HG03045 (cell line): ENCODE measurements around the gene SSR2.
"Not testable (repeated sequence)": the region's sequence is repeated elsewhere in the genome, so short reads cannot be mapped to it uniquely, and the experiment has no call there.

Source experiments
- ATAC-seq: cut with Tn5 transposase; IDR thresholded peaks from one replicate; pipeline ENCODE4 v1.9.1; 2021; ENCODE audit warnings: mild to moderate bottlenecking, moderate library complexity; ENCODE audit not compliant: unreplicated experiment

Gene SSR2

DNA sequence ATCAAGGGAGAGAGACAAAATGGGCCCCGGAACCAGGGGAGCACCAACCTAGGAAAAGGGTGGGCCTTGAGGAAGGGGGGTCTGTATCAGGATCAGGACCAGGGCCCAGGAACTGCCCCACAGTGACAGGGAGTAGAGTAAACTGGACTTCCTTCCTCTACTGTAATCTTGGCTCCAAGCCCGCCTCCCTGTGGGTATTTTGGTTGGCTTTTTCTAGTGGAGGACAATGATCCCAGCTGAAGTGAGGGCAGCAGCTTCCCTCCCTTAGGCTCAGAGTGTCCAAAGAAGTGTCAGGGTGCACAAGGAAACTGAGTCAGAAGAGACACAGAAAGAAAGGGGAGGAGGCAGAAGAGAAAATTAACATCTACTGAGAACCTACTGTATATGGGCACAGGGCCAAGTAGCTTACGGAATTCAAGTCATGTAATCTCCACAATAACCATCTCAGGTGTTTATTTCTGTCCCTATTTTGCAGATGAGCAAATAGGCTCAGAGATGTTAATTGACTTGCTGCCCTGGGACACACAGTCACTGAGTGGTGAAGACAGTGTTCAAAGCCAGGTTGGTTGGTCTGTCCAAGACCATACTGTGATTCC lies 28.0 kb upstream of the SSR2 start:
- no peak for ATAC-seq

DNA sequence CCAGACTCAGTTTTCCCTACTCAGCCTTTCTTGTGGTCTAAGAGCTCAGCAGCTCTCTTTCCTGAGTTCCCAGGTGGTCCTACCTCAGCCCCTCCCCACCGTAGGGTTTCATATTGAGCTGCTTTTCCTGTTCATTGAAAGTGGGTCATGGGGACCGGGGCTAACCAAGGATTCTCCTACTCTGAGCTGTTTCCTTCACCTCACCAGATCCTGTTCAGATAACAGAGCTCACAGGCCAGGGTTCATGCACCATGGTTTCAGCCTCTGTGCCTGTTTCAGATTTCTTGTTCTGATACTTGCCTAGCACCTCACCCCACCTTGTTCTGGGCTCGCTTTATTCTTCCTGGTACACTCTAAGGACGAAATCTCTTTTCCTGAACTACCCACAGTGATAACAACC lies 24.3 kb upstream of the SSR2 start:
- ATAC-seq, result no peak

DNA sequence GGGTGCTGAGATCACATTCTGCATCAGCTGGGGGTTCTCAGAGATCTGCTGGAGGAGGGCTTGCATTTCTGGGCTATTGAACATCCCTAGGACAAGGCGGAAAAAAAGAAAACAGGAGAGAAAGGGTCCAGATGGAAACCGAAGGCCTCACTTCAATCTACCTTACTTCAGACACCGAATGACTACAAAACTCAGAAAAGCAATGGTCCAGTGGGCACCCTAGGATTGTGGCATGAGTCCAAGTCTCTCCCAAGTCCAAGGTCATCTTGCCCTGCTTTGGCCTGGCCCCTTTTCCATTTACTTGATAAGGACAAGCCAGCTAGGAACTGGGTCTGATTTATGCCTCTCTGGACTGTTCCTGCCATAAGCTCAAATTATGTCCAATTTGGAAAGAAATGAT lies 22.1 kb upstream of the SSR2 start:
- no peak for ATAC-seq

DNA sequence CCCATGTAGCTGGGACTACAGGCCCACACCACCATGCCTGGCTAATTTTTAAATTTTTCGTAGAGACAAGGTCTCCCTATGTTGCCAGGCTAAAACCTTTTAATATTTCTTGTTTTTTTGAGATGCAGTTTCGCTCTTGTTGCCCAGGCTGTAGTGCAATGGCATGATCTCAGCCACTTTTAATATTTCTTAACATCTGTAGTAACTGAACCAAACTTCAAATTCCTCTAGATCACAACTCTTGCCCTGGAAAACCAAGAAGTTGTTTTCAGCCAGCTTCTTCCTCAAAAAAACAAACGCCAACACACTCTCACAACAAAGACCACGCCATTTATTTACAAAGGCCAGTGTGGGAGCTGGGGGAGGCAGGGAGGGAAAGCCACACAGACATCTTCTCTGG lies 14.2 kb upstream of the SSR2 start:
- ATAC-seq, result not testable (repeated sequence)

DNA sequence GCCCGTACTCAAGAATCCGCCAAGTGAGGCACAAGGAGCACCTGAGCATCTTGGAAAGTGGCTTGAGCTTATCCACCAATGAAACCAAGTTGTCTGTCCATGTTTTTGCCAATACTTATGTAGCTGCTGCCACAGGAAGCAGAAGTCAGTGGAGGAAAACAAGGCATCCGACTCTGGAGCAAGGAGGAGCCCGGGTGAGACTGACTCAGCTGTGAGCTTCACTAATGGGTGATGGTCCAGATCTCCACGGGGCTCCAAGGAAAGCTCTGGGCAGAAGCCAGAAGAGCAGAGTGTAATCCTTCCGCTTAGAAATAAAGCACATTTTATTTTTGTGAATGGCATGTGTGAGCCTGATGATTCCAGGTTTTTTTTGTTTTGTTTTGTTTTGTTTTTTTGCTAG lies 12.3 kb upstream of the SSR2 start:
- no peak for ATAC-seq

DNA sequence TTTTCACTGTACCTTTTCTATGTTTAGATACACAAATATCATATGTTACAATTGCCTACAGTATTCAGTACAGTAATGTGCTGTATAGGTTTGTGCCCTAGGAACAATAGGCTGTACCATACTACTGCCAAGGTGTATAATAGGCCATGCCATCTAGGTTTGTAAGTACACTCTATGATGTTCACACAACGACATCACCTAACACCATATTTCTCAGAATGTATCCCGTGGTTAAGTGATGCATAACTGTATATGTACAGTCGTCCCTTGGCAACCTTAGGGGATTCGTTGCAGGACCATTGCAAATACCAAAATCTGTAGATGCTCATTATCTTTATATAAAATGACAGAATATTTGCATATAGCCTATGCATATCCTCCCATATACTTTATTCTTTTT lies 5.8 kb upstream of the SSR2 start:
- ATAC-seq, result no peak

DNA sequence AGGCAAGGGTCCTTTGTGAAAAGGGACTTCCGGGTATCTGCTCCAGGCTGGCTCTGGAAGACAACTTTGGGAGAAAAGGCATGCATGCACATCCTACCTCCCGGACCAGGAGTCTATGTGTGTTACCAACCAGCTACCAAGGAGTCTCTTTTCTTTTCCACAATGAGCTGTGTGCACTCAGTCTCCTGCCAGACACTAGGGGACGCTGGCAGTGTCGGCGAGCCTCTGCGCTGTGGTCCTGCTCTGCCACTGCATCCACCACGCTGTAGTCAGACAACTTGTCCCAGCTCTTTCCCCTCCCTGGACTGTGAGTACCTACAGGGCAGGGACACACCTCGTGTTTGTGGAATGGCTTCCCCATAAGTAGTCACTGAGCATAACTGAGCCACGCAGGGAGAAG lies 5.1 kb upstream of the SSR2 start:
- no peak for ATAC-seq

DNA sequence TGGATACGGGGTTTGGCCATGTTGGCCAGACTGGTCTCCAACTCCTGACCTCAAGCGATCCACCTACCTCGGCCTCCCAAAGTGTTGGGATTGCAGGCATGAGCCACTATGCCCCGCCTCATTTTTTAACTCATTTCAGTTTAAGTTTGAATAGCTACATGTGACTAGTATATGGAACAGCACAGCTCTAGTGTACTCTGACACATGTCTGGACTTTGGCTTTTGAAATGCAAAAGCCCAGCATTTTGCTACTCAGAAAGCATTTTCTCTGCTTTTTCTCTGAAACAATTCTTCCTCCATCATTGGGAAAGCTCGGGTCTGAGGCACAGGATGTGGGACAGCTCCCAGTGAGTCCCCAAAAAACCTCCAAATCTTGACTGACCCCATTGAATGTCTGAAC lies 4.0 kb upstream of the SSR2 start:
- ATAC-seq, result no peak

DNA sequence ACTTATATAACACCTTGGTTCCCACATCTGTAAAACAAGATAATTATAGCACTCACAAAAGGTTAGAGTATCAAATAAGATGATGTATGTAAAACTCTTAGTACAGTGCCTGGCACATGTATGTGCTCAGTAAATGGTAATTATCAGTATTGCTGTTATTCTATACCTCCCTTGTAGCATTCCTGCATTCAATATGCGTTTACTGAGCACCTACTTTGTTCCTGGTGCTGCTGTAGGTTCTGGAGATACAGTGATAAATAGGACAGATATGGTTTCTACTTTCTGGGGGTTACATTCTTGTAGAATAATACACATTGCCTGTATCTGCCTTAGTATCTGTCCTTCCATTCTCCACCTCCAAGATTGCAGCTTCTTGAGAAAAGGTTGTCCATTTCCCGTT lies 1.2 kb upstream of the SSR2 start:
- ATAC-seq, result no peak

DNA sequence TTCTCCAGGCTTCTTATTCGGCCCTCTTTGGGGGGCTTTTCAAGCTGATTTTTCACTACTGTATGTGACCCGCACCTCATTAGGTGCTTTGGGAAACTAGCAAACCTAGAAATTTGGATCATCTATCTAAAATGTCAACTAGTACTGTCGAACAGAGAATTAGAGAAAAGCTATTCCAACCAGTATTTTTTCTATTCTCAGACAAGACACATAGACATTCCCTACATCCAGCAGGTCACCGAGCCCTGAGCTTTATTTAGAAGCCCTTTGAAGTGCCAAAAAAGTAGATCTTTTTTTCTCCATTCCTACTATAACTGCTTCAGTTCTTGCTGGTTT lies 310 bp upstream of the SSR2 start:
- ATAC-seq, result no peak

DNA sequence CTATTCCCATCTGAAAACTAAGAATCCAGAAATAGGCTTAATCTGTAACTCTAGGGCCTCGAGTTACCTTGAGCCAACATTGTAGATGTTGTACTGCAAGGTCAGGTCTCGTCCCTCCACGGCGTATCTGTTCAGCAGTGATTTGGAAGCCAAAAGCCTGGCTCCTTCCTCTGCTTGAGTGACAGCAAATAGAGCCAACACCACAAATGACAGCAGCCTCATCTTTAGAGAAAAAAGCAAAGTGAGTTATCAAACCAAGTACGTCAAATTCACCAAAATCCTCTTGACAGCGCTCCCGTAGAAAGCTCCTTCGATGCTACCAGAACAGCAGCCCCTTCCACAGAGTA lies 832 bp downstream of the SSR2 start:
- no peak for ATAC-seq

DNA sequence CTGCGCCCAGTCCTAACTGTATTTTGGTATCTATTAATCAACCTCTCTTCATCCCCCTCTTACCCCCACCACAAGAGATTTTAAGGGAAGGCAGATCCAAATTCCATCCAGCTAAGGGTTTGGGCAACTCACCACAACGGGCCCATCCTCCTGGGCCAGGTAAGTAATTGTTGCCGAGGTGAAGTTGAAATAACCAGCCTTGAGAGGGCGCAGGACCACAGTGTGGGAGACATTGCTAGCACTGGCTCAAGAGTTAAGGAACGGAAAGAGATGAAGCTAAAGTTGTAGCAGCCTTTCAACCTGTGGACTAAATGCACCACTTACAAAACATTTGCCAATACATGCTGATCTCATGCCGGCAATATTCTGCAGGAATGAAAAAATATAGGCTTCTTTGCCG lies 5.9 kb downstream of the SSR2 start:
- no peak for ATAC-seq

DNA sequence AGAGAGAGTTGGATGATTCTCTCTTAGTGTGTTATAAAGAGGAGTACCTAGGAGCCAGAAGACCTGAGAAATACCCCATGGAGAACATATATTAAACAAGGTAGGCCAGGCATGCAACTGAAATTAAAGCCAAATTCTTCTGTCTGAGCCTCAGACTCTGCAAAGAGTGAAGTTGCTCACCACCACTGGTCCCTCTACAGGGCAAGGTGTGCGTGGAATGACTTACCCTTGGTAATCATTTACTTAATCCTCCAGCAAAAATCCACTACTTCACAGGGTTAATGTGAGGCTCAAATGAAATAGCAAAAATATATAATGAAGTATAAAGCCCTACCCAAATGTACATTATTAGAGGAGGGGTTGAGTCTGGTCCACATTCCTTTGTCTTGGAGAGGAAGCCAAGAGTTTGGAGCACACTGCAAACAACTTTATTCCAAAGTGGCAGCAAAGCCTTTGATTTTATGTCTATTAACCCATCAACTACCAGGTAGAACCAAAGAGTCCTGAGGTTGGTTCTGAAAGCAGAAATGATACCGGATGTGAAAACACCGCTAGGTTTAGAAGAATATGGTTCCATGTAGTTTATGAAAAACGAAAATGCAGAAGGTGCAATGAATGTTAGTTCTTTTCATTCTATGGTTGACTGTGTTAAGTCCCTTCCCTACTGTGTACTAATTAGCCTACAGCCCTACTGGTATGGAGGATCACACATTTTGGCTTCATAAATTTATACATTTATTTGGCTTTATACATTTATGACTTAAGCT lies 8.5 kb downstream of the SSR2 start:
- no peak for ATAC-seq

DNA sequence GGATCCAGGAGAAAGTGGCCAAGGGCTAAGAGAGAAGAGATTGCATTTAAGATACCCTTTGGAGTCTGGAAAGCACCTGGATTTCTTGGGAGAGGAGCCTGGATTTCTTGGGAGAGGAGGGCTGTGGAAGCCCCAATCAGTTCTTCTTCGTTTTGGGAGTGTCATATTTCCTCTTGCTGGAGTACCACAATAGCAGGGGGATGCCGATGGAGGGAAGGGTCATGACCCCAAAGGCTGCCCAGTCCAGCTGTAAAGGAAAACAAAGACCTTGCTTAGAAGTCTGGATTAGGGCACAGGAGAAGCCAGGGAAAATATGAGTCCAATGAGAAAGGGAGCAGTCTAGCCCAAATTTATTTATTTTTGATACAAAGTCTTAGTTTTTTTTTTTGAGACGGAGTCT lies 11.3 kb downstream of the SSR2 start:
- no peak for ATAC-seq

DNA sequence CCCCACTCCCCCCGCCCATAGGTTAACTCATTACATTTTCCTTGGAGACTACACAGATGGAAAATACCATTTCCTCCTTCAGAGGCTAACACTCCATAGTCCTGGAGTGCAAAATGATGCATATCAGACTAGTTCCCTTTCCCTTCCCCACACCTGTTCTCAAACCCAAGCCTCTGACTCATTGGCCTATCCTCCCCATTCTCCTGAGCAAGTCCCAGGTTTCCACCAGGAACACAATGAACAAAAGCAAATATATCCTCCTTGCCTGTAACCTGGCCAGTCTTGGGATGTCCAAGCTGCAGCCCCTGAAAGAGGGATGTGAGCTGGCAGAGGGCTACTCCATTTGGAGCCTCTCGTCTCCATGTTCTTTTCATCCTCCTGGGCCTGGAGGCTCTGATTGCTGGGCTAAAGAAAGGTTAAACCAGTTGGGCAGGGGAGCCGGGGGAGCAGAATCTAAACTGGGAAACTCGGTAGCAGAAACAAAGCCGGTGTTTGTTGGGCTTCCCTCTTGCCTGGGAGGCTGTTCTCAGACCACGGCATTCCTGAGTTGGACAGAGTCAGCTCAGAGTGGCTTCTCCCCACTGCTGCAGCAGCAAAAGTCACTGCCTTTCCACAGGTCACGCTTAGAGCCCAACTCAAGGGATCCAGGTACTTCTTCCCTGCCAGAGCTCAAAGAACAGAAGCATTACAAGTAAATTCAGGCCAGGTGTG lies 13.9 kb downstream of the SSR2 start:
- ATAC-seq, result no peak

DNA sequence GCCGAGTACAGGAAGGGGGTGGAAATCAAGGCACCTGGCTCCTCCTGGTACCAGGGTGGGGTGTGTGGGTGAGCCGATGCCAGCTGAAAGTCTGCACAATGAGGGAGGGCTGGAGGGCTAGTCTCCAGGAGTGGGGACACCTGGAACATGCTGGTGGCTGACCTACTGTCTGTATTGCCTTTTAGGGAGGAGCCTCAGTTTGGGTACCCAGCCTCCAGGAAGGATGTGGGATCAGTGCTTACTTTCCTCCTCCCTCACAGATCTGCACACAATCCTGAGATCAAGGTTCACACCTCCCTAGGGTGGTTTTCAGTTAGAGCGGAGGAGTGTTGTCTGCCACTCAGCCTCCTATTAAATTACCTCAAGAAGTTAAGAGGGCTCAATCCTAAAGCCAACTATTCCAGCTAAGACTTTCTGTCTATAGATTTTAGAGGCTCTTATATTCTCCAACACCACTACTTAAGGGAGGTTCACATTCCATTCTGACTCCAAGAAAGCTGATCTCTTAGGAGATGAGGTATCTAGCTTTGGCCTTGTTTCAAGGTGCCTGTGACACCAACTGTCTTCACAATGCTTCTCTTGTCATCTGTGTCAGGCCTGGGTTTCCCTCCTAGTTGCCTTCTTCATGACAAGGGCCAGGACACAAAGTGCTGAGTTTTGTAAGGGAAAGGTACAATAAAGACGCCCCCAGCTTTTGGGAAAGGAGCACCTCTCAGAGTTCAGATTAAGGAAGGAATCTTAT lies 15.7 kb downstream of the SSR2 start:
- ATAC-seq, result no peak

DNA sequence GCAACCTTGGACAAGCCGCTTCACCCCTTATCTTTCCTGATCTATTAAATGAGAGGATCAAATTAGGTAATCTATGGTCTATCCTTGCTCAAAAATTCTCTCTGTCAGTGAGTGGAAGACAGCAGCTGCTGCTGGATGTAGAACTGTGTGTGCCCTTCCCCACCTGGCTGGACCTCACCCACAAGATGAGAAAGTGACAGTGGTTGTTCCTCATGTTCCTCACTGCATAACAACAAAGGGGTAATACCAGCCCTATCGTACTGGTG lies 16.9 kb downstream of the SSR2 start:
- no peak for ATAC-seq

DNA sequence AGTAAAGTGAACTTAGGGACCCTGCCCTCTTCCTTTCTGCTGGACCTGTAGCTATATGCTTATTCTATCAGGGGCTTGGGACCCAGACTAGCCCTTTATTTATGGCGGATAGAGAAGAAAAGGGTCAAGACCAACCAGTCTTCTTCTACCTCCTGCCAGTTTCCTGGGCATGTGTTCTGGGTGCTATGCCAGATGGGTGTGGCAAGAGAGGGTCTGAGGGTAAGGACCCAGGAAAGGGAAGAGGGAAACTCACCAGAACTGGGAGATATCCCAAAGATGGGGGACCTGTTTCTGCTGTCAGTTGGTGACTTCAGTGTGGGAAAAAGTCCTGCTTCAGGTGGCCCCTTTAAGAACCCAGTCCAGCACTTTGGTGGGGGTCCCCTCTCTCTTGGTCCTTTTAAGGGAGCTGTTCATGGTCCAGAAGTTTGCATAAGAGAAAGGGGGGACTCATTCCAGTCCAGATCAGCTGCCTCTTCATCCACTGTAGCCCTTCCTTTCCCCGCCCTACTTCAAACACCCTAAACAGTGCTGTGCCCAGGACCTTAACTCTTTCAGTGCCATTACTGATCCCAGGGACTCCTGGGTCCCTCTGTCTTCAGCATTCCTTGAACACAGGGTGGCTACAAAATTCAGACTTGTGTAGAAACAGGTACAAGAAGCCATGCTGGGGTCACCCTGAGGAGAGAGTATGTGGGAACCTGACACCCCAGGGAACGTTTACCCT lies 18.4 kb downstream of the SSR2 start:
- no peak for ATAC-seq

DNA sequence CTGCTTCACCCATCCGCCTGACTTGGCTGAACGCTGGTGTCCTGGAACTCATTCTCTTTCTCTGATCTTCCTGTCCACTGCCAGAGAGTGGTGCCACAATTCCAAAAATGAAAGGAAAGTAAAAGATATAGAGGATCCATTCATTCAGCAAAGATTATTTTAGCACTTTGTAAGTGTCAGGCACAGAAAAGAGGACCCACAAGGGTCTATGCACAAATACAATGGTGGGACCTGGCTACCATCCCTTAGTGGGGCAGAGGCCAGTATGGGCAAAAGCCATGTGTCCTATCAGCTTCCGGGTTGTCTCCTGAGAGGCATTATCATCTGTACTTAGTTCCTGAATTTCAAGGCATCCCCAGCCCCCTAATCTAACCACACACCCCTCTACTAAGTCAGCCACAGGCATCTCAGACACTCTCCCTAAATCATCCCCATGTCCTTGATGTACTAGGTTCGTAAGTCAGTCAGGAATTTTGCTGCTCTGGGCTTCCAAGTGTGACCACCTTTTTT lies 19.0 kb downstream of the SSR2 start:
- no peak for ATAC-seq

DNA sequence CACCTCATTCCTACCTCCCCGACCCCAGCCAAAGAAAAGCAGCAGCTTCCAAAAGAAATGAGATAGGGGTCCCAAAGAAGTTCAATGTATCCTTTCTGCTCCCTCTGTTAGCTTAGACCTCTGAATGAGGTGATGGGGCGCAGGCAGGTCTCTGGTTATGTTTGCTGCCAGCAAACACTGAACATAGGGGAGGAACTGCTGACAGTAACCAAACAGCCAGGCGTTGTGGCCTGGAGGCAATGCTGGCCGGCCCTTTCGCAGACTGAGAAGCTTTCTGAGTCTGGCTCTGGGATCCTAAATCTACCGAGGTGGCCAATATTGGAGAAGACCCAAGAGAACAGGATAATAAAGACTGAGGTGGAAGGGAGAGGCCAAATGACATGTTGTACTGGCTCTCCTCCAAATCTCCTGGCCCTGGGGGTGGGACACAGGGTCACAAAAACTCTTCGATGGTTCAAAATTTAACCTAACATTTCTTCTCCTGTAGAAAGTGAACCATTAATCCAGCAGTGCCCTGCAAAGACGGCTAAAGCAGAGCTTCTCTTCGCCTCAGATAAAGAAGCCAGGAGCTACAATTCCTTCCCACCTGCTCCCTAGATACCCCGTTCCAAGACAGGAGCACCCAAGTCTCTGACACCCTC lies 19.6 kb downstream of the SSR2 start:
- no peak for ATAC-seq

DNA sequence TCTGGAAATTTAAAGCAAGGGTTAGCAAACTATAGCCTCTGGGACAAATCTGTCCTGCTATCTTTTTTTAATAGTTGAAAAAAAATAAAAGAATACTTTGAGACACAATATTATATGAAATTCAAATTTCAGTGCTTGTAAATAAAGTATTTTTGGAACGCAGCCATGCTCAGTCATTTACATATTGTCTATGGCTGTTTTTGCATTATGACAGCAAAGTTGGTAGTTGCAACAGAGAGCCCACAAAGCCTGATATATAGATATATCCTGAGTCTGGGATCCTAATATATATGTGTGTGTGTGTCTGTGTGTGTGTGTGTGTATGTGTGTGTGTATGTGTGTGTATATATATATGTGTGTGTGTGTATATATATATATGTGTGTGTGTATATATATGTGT lies 20.8 kb downstream of the SSR2 start:
- no peak for ATAC-seq
